ENCODE results near the gene TBKBP1. TPM values are rescaled to one million over a fixed set of nuclear protein-coding genes. Genes with fewer than 3 reads are reported as not detected.

Gene TBKBP1
- total and polyA plus RNA-seq, 8 donors = 10.6 to 33.9 (median 25.9) TPM

GRCh38 chr17:47707056-47707804 lies 13.3 kb downstream of the TBKBP1 start:
- peak in 1 of 4 donors; percentile 21 for DNase-seq
- H3K27ac ChIP-seq = no peak overlapping the region
- no peak for TF ChIP-seq CTCF (IDR thresholded peaks at IDR 0.05)

GRCh38 chr17:47707884-47708283 lies 13.9 kb downstream of the TBKBP1 start:
- peaks cover 0 to 44% of the 10 kb centered on the region in 2 donors for H3K4me1 ChIP-seq
- no peak for ATAC-seq
- TF ChIP-seq CTCF (IDR thresholded peaks at IDR 0.05) = no peak
- H3K9me3 ChIP-seq = no peaks in the 10 kb centered on the region
- H3K27ac ChIP-seq = no peak overlapping the region
- no peak overlapping the region for H3K4me3 ChIP-seq
- DNase-seq = no peak
- intact Hi-C loops (cut with DNase I) = no loop called here
- H3K27me3 ChIP-seq = peaks cover 0 to 11% of the 10 kb centered on the region in 2 donors
- peaks cover 0 to 35% of the 10 kb centered on the region in 2 donors for H3K36me3 ChIP-seq

More at GRCh38 chr17:47707056-47707804, 13.3 kb downstream of the TBKBP1 start:
- no peak for ATAC-seq
- Histone ChIP-seq H3K4me3 (no peak overlapping the region), H3K27me3 (peaks cover 0 to 5% of the 10 kb centered on the region in 2 donors), H3K9me3 (no peaks in the 10 kb centered on the region), H3K4me1 (peaks cover 0 to 49% of the 10 kb centered on the region in 2 donors), H3K36me3 (peaks cover 0 to 35% of the 10 kb centered on the region in 2 donors)
- intact Hi-C loops (cut with DNase I) = no loop called here

- intact Hi-C loops (cut with DNase I) = no loop called here
- ATAC-seq (no peak), DNase-seq (no peak)
- Histone ChIP-seq H3K36me3 (peaks cover 0 to 35% of the 10 kb centered on the region in 2 donors), H3K9me3 (no peaks in the 10 kb centered on the region), H3K27me3 (peaks cover 0 to 16% of the 10 kb centered on the region in 2 donors), H3K27ac (no peak overlapping the region), H3K4me3 (no peak overlapping the region), H3K4me1 (peaks cover 0 to 39% of the 10 kb centered on the region in 2 donors)
- no peak for TF ChIP-seq CTCF (IDR thresholded peaks at IDR 0.05)
Observed at GRCh38 chr17:47708312-47708863, 14.4 kb downstream of the TBKBP1 start.

GRCh38 chr17:47708864-47709541 lies 15.0 kb downstream of the TBKBP1 start:
- Histone ChIP-seq H3K27ac (no peak overlapping the region), H3K36me3 (peaks cover 0 to 35% of the 10 kb centered on the region in 2 donors), H3K9me3 (no peaks in the 10 kb centered on the region), H3K27me3 (peaks cover 0 to 23% of the 10 kb centered on the region in 2 donors), H3K4me1 (peaks cover 0 to 33% of the 10 kb centered on the region in 2 donors), H3K4me3 (no peak overlapping the region)
- no peak for TF ChIP-seq CTCF (IDR thresholded peaks at IDR 0.05)
- DNase-seq = peak in 1 of 4 donors; percentile 52
- peak; percentile 87 for ATAC-seq
- intact Hi-C loops (cut with DNase I) = no loop called here

GRCh38 chr17:47709594-47709993 lies 15.6 kb downstream of the TBKBP1 start:
- Histone ChIP-seq H3K9me3 (no peaks in the 10 kb centered on the region), H3K36me3 (peaks cover 0 to 35% of the 10 kb centered on the region in 2 donors), H3K27me3 (peaks cover 0 to 27% of the 10 kb centered on the region in 2 donors), H3K4me1 (peaks cover 0 to 27% of the 10 kb centered on the region in 2 donors), H3K27ac (no peak overlapping the region), H3K4me3 (no peak overlapping the region)
- no peak for TF ChIP-seq CTCF (IDR thresholded peaks at IDR 0.05)
- intact Hi-C loops (cut with DNase I) = no loop called here
- DNase-seq (no peak), ATAC-seq (no peak)
